ENCODE results near the gene GRK5. TPM values are rescaled to one million over a fixed set of nuclear protein-coding genes. Genes with fewer than 3 reads are reported as not detected.
A peak's percentile ranks its signal among the peaks of the same experiment; 100 is the strongest.

The GRK5 gene
- total RNA-seq, 1 experiment from 2014 or later: 29.0 TPM

GRCh38 chr10:119496273-119496672 is 288.9 kb downstream of the GRK5 start:
- Histone ChIP-seq H3K27me3 (ENCODE audit: control insufficient read depth, insufficient read depth, low read length) (no peaks in the 10 kb centered on the region), H3K9me3 (ENCODE audit: control insufficient read depth, insufficient read depth, low read depth, low read length) (no peaks in the 10 kb centered on the region), H3K27ac (ENCODE audit: low read length) (no peak overlapping the region), H3K36me3 (ENCODE audit: control insufficient read depth, insufficient read depth, low read length) (no peaks in the 10 kb centered on the region), H3K4me1 (ENCODE audit: control insufficient read depth, insufficient read depth, low read length) (peaks cover 12% of the 10 kb centered on the region), H3K4me3 (ENCODE audit: low read depth in 2 of 2, low read length in 2 of 2) (no peak overlapping the region)
- DNase-seq (ENCODE audit: low read depth, low spot score) (no peak), ATAC-seq (peak; percentile 13; the same call in 1 of the 2 replicates)
- CTCF ChIA-PET: no interaction called here
- intact Hi-C loops (cut with micrococcal nuclease; ENCODE audit: unreplicated experiment): no loop called here
- no TSS peak for BruUV-seq (replicated peaks)
- in situ Hi-C loops (cut with HindIII; ENCODE audit: low pct_unique_long_range_greater_than_20kb, low sequenced_read_pairs): no loop called here
- POLR2A ChIA-PET: no interaction called here
- TF ChIP-seq SIN3A (IDR thresholded peaks at IDR 0.05; ENCODE audit: borderline replicate concordance, insufficient read depth, low read depth, low read length): no peak
- no peak for TF ChIP-seq TCF7L2 (IDR thresholded peaks at IDR 0.05; ENCODE audit: low read depth, low read length)
- TF ChIP-seq CTCF (IDR thresholded peaks at IDR 0.05): no peak
- TF ChIP-seq REST (IDR thresholded peaks at IDR 0.05; ENCODE audit: insufficient read depth in 1 of 2, low read depth in 2 of 2, low read length in 1 of 2): no peak
- TF ChIP-seq POLR2AphosphoS5 (IDR thresholded peaks at IDR 0.05; ENCODE audit: low read depth, low read length): no peak

GRCh38 chr10:119497243-119497642 is 289.9 kb downstream of the GRK5 start:
- in situ Hi-C loops (cut with HindIII; ENCODE audit: low pct_unique_long_range_greater_than_20kb, low sequenced_read_pairs): no loop called here
- no TSS peak for BruUV-seq (replicated peaks)
- intact Hi-C loops (cut with micrococcal nuclease; ENCODE audit: unreplicated experiment): no loop called here
- Histone ChIP-seq H3K27ac (ENCODE audit: low read length) (no peak overlapping the region), H3K27me3 (ENCODE audit: control insufficient read depth, insufficient read depth, low read length) (no peaks in the 10 kb centered on the region), H3K4me3 (ENCODE audit: low read depth in 2 of 2, low read length in 2 of 2) (no peak overlapping the region), H3K36me3 (ENCODE audit: control insufficient read depth, insufficient read depth, low read length) (no peaks in the 10 kb centered on the region), H3K4me1 (ENCODE audit: control insufficient read depth, insufficient read depth, low read length) (peaks cover 12% of the 10 kb centered on the region), H3K9me3 (ENCODE audit: control insufficient read depth, insufficient read depth, low read depth, low read length) (no peaks in the 10 kb centered on the region)
- no peak for DNase-seq (ENCODE audit: low read depth, low spot score)
- ChIA-PET CTCF (no interaction called here), POLR2A (no interaction called here)
- no peak for TF ChIP-seq REST (IDR thresholded peaks at IDR 0.05; ENCODE audit: insufficient read depth in 1 of 2, low read depth in 2 of 2, low read length in 1 of 2)
- TF ChIP-seq POLR2AphosphoS5 (IDR thresholded peaks at IDR 0.05; ENCODE audit: low read depth, low read length): no peak
- no peak for TF ChIP-seq TCF7L2 (IDR thresholded peaks at IDR 0.05; ENCODE audit: low read depth, low read length)
- no peak for TF ChIP-seq CTCF (IDR thresholded peaks at IDR 0.05)
- no peak for TF ChIP-seq SIN3A (IDR thresholded peaks at IDR 0.05; ENCODE audit: borderline replicate concordance, insufficient read depth, low read depth, low read length)
- no peak for ATAC-seq

Measured in Panc1 (cell line).